ENCODE data around the gene RGL1. TPM values are rescaled to one million over a fixed set of nuclear protein-coding genes. Genes with fewer than 3 reads are reported as not detected.

RGL1 gene
- total RNA-seq, 1 donor from 2014 or later = 34.0 TPM

DNA sequence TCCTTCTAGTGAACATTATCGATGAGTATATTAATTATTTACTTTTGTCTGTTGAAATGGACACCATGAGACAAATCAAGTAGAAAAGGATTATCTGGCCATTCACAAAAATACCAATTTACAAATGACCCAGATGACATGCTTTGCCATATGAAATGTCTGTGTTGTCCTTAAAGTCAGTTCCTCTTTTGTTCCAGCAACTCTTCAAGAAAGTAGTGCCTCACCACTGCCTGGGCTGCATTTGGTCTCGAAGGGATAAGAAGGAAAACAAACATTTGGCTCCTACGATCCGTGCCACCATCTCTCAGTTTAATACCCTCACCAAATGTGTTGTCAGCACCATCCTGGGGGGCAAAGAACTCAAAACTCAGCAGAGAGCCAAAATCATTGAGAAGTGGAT lies 79.6 kb downstream of the RGL1 start:
- Mint-ChIP-seq H3K4me3 (no peak overlapping the region), H3K27me3 (ENCODE audit: low read depth) (no peaks in the 10 kb centered on the region), H3K27ac (no peak overlapping the region), H3K4me1 (peaks cover 79% of the 10 kb centered on the region), H3K9me3 (no peaks in the 10 kb centered on the region), H3K36me3 (peaks cover 34% of the 10 kb centered on the region)
- DNase-seq (ENCODE audit: low spot score in 2 of 2, unreplicated experiment in 2 of 2) = no peak
- TF ChIP-seq, protein P1, sequence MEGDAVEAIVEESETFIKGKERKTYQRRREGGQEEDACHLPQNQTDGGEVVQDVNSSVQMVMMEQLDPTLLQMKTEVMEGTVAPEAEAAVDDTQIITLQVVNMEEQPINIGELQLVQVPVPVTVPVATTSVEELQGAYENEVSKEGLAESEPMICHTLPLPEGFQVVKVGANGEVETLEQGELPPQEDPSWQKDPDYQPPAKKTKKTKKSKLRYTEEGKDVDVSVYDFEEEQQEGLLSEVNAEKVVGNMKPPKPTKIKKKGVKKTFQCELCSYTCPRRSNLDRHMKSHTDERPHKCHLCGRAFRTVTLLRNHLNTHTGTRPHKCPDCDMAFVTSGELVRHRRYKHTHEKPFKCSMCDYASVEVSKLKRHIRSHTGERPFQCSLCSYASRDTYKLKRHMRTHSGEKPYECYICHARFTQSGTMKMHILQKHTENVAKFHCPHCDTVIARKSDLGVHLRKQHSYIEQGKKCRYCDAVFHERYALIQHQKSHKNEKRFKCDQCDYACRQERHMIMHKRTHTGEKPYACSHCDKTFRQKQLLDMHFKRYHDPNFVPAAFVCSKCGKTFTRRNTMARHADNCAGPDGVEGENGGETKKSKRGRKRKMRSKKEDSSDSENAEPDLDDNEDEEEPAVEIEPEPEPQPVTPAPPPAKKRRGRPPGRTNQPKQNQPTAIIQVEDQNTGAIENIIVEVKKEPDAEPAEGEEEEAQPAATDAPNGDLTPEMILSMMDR (IDR thresholded peaks at IDR 0.05; ENCODE audit: unreplicated experiment) = no peak

DNA sequence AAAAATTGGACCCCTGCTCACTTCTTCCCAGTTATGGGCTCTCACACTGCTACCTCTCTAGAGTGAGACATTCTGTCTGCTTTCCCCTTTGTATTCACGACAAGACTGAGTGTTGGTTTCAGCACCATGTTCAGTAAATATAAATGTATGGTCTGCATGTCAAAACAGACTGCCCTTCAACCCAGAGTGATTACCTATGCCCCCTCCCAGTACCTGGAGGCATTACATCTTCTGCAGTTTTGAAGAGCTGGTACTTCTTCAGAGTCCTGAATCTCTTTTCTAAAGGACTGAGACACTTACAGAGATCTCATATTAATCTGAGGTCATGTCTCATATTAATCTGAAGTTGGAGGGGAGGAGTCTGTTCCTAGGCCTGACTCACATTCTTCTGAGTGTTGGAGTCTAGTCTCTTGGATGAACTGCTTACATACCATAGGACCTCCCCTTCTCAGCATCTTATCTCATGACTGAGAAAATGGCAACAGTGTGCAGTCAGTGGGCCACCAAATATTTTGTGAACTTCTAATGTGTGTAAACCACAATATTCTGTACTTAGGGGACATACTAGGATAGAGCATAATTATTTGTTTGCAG lies 80.3 kb downstream of the RGL1 start:
- H3K27me3 Mint-ChIP-seq (ENCODE audit: low read depth) = no peaks in the 10 kb centered on the region
- H3K4me3 Mint-ChIP-seq = no peak overlapping the region
- H3K4me1 Mint-ChIP-seq = peaks cover 78% of the 10 kb centered on the region
- peaks cover 35% of the 10 kb centered on the region for H3K36me3 Mint-ChIP-seq
- DNase-seq (ENCODE audit: low spot score in 2 of 2, unreplicated experiment in 2 of 2) = no peak
- TF ChIP-seq, protein P1 (IDR thresholded peaks at IDR 0.05; ENCODE audit: unreplicated experiment) = no peak
- H3K9me3 Mint-ChIP-seq = no peaks in the 10 kb centered on the region
- H3K27ac Mint-ChIP-seq = peak overlapping the region; percentile 52

DNA sequence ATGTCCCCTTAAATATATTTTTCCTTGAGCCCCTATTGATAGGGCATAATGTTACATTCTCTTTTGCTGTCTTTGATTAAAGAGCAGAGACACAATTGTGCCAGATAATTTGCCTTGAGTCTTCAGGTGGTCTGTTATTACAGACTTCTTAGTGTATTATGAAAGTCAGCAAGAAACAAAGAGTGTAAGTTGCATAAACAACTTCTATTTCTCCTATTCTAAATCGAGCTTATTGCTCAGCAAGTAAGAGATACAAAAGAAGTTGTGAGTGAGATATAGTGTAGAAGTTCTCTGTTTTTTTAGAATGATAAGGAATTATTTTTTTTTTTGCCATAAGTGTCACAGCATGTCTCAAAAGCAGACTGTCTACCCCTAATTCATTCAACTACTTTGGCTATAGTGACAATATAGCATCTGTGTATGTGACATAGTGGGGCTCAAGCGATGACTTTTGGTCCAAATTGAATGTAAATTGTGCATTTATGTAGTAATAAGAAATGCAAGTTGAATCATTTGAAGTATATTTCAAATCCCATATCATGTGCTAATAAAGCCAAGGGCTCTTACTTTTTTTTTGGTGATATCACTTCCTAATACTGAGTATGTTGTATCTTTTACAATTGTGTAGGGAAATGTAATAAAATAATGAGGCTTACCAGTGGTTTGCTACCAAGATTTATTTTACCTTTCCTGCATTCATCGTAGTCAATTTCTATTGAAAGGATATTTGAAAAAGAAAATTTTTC lies 81.3 kb downstream of the RGL1 start:
- Mint-ChIP-seq H3K4me1 (peaks cover 73% of the 10 kb centered on the region), H3K9me3 (no peaks in the 10 kb centered on the region), H3K4me3 (no peak overlapping the region), H3K27me3 (ENCODE audit: low read depth) (no peaks in the 10 kb centered on the region), H3K27ac (peak overlapping the region; percentile 61), H3K36me3 (peaks cover 41% of the 10 kb centered on the region)
- no peak for DNase-seq (ENCODE audit: low spot score in 2 of 2, unreplicated experiment in 2 of 2)
- TF ChIP-seq, protein P1 (IDR thresholded peaks at IDR 0.05; ENCODE audit: unreplicated experiment) = no peak

DNA sequence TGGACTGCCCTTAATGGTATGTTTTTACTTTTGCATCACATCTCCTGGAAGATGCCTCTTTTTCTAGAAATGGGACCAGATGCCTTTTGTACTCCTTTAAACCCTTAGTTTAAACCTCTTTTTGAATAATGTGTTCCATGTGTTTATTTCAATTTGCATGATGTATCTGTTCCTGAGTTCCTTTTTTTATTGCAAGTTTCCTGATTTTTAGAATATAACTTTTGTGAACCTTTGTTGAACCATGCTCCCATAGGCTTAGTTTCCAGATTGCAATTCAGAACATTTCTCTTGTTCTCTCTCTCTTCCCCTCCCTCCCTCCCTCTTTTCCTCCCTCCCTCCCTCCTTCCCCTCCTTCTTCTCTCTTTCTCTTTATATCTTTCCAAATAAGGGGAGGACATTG lies 81.9 kb downstream of the RGL1 start:
- TF ChIP-seq, protein P1 (IDR thresholded peaks at IDR 0.05; ENCODE audit: unreplicated experiment) = no peak
- Mint-ChIP-seq H3K27me3 (ENCODE audit: low read depth) (no peaks in the 10 kb centered on the region), H3K36me3 (peaks cover 47% of the 10 kb centered on the region), H3K4me1 (peaks cover 67% of the 10 kb centered on the region), H3K9me3 (no peaks in the 10 kb centered on the region), H3K27ac (peak overlapping the region; percentile 76), H3K4me3 (no peak overlapping the region)
- no peak for DNase-seq (ENCODE audit: low spot score in 2 of 2, unreplicated experiment in 2 of 2)

DNA sequence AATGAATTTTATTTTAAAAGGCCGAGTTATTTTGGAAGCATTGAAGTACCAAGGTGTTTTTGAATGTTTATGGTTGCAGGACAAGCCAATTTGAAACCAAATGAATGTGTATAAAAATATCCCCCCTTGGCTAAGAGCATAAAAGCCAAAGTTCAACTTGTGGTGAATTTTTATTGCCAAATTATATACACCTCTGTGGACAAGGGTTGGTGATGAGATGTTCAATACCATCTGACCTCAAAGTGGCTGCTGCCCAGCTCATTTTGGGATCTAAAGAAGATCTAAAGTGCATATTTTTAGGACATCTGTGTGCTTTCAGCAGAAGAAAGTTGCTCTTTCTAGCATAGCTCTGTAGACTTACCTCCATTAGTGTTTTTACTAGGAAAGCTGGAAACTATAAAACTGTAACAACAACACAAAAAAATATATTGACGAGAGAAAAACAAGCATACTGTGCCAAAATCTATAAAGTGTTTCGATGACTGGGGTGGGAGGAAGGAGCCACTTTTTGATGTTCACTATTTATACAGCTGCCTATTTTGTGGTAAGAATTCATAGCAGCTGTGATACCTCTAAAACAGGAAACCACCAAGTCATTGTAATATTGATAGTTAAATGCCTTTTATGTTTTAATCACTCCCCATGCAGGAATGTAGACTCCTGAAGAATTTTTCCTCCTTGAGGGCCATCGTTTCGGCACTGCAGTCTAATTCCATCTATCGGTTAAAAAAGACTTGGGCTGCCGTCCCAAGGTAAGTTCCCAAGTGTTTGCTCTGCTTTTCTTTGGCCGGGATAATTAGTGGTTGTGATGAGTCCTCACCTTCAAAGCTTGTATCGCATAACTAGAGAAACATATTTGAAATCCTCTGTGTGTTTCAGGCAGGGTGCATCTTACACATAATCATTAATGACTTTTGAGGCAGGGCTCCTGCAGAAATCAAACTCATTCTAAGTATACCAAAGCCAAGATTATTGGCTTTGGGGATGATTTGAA lies 83.2 kb downstream of the RGL1 start:
- H3K27me3 Mint-ChIP-seq (ENCODE audit: low read depth) = no peaks in the 10 kb centered on the region
- no peaks in the 10 kb centered on the region for H3K9me3 Mint-ChIP-seq
- peaks cover 56% of the 10 kb centered on the region for H3K36me3 Mint-ChIP-seq
- no peak for DNase-seq (ENCODE audit: low spot score in 2 of 2, unreplicated experiment in 2 of 2)
- H3K4me3 Mint-ChIP-seq = no peak overlapping the region
- H3K4me1 Mint-ChIP-seq = peaks cover 55% of the 10 kb centered on the region
- TF ChIP-seq, protein P1 (IDR thresholded peaks at IDR 0.05; ENCODE audit: unreplicated experiment) = no peak
- H3K27ac Mint-ChIP-seq = peak overlapping the region; percentile 76
